GM13977 (cell line): ENCODE results near the gene TSPAN1.

Experiments used
- DNase-seq: peaks from one replicate; pipeline ENCODE4 v3.0.0; 2012; ENCODE audit warnings: low spot score
- CTCF ChIP-seq: IDR thresholded peaks from 2 replicates; pipeline ENCODE4 v1.5.1; 2012; ENCODE audit warnings: mild to moderate bottlenecking, control low read depth; ENCODE audit not compliant: insufficient read depth; ENCODE audit errors: extremely low read depth, missing control alignments
- in situ Hi-C: fragments of 300-500 bp; cut with MboI; formaldehyde crosslinking; loops from one replicate; pipeline ENCODE4 v1.12.0; 2022; ENCODE audit warnings: low sequenced_read_pairs, low pct_unique_long_range_greater_than_20kb, mixed read lengths, inconsistent platforms; ENCODE audit not compliant: unreplicated experiment

TSPAN1 gene

DNA sequence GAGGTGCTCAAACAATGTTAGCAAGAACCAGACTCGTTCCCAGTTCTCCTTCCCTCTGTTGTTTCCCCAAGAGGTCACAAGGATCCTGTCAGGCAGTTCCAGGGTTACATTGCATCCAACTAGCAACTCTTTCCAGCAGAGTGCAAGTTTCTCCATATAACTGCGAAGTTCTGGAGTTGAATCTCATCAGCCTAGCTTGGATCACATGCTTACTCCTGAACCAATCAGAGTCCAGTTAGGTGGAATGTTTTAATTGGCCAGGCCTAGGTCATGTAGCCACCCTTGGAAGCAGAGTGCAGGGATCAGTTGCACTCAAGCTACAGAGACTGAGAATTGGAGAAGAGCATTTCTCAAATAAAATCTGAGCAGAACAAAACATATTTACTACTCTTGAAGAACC is 26.6 kb upstream of the TSPAN1 start:
- DNase-seq, result no peak
- in situ Hi-C loops, result no loop called here
- no peak for TF ChIP-seq CTCF

DNA sequence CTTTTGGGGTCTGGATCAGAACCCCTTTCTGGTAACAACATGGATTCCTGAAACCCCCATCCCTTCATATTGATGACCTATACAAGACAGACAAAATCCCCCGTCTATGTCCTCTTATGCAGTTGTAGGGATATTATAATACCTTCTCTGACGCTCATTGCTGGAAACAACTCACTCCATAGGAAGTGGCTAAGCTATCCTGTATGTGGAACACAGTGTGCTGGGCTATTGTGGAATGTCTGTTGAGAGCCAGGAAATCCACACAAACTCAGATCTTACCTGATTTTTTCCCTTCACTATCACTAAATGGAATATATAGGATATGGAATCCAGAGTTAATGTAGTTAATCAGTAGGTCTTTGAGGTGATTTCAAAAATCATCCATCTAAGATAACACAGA is 24.8 kb upstream of the TSPAN1 start:
- no peak for DNase-seq
- no peak for TF ChIP-seq CTCF
- in situ Hi-C loops, result no loop called here

DNA sequence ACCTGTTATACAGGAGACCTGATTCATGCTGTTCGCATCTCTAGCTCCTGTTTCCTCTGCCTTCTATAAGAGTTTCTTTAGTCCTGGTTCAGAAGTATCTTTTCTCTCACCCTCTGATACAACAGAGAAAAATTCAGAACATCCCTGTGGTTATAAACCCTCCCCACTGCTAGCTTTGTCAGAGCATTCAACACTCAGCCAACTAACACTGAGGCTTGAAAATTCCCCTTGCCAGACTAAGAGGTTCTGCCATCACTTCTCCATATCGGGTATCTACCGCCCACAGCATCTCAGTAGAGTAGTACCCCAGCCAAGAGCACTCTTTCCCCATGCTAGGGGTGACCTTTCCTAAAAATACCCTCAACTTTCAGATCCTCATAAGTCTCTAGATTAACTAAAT is 22.9 kb upstream of the TSPAN1 start:
- TF ChIP-seq CTCF, result no peak
- in situ Hi-C loops, result no loop called here
- no peak for DNase-seq

GRCh38 chr1:46153228-46153627 is 21.7 kb upstream of the TSPAN1 start:
- no peak for TF ChIP-seq CTCF
- in situ Hi-C loops, result no loop called here
- no peak for DNase-seq

DNA sequence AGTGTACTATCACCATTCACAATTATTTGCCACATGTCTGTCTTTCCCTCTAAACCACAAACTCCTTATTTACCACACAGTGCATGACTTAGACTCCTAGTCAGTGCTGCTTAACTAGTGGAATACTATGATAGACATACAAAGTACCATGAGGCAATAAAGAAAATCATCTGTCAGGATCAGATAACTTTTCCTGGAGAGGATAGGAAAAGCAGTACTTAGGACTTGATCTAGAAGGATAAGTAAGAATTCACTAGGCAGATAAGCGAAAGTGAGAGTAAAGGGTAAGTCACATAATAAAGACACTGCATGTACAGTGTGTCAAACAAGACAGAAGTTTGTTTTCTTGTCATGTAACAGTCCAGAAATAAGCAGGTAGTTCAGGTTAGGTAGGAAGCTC is 21.2 kb upstream of the TSPAN1 start:
- no peak for DNase-seq
- in situ Hi-C loops, result no loop called here
- no peak for TF ChIP-seq CTCF

GRCh38 chr1:46157916-46158311 is 17.0 kb upstream of the TSPAN1 start:
- in situ Hi-C loops, result no loop called here
- DNase-seq, result no peak
- no peak for TF ChIP-seq CTCF
